ENCODE results near the gene LRRC4B.

LRRC4B gene

GRCh38 chr19:50552540-50552939 is 15.7 kb downstream of the LRRC4B start:
- no peak overlapping the region for H3K27ac Mint-ChIP-seq
- DNase-seq (no peak), ATAC-seq (replicated peaks) (no peak)
- H3K27me3 Mint-ChIP-seq, result peaks cover 77 to 80% of the 10 kb centered on the region in 2 donors
- H3K9me3 Mint-ChIP-seq, result no peaks in the 10 kb centered on the region
- H3K4me1 Mint-ChIP-seq, result peaks cover 15 to 17% of the 10 kb centered on the region in 2 donors
- no peaks in the 10 kb centered on the region for H3K36me3 Mint-ChIP-seq
- H3K4me3 Mint-ChIP-seq, result no peak overlapping the region

GRCh38 chr19:50551715-50552187 is 16.5 kb downstream of the LRRC4B start:
- peaks cover 71 to 77% of the 10 kb centered on the region in 2 donors for H3K27me3 Mint-ChIP-seq

GRCh38 chr19:50551034-50551714 is 17.1 kb downstream of the LRRC4B start:
- H3K9me3 Mint-ChIP-seq, result no peaks in the 10 kb centered on the region
- peaks cover 10% of the 10 kb centered on the region in 2 donors for H3K4me1 Mint-ChIP-seq
- no peaks in the 10 kb centered on the region for H3K36me3 Mint-ChIP-seq
- ATAC-seq (replicated peaks) (no peak), DNase-seq (no peak)
- no peak overlapping the region for H3K27ac Mint-ChIP-seq
- no peak overlapping the region for H3K4me3 Mint-ChIP-seq
- peaks cover 65 to 73% of the 10 kb centered on the region in 2 donors for H3K27me3 Mint-ChIP-seq

More at GRCh38 chr19:50551715-50552187, 16.5 kb downstream of the LRRC4B start:
- Mint-ChIP-seq H3K36me3 (no peaks in the 10 kb centered on the region), H3K27ac (no peak overlapping the region), H3K4me3 (no peak overlapping the region), H3K9me3 (no peaks in the 10 kb centered on the region), H3K4me1 (peaks cover 15% of the 10 kb centered on the region in 2 donors)
- ATAC-seq (replicated peaks), result no peak
- no peak for DNase-seq

GRCh38 chr19:50550594-50550966 is 17.7 kb downstream of the LRRC4B start:
- peaks cover 62 to 70% of the 10 kb centered on the region in 2 donors for H3K27me3 Mint-ChIP-seq
- no peak overlapping the region for H3K4me3 Mint-ChIP-seq
- DNase-seq (no peak), ATAC-seq (replicated peaks) (no peak)
- no peaks in the 10 kb centered on the region for H3K36me3 Mint-ChIP-seq
- peaks cover 9% of the 10 kb centered on the region in 2 donors for H3K4me1 Mint-ChIP-seq
- no peaks in the 10 kb centered on the region for H3K9me3 Mint-ChIP-seq
- H3K27ac Mint-ChIP-seq, result no peak overlapping the region

- Mint-ChIP-seq H3K4me1 (peaks cover 6 to 9% of the 10 kb centered on the region in 2 donors), H3K27me3 (peaks cover 56 to 65% of the 10 kb centered on the region in 2 donors), H3K27ac (no peak overlapping the region), H3K36me3 (no peaks in the 10 kb centered on the region), H3K4me3 (no peak overlapping the region), H3K9me3 (no peaks in the 10 kb centered on the region)
- ATAC-seq (replicated peaks) (no peak), DNase-seq (no peak)
These were observed 18.2 kb downstream of the LRRC4B start for GRCh38 chr19:50549927-50550593.

GRCh38 chr19:50549059-50549926 is 18.9 kb downstream of the LRRC4B start:
- Mint-ChIP-seq H3K27ac (no peak overlapping the region), H3K4me3 (no peak overlapping the region), H3K4me1 (peaks cover 6 to 9% of the 10 kb centered on the region in 2 donors), H3K9me3 (no peaks in the 10 kb centered on the region), H3K27me3 (peaks cover 49 to 58% of the 10 kb centered on the region in 2 donors), H3K36me3 (no peaks in the 10 kb centered on the region)
- ATAC-seq (replicated peaks) (no peak), DNase-seq (no peak)

- DNase-seq (no peak), ATAC-seq (replicated peaks) (no peak)
- no peaks in the 10 kb centered on the region for H3K9me3 Mint-ChIP-seq
- H3K4me3 Mint-ChIP-seq, result no peak overlapping the region
- no peaks in the 10 kb centered on the region for H3K36me3 Mint-ChIP-seq
- H3K27me3 Mint-ChIP-seq, result peaks cover 42 to 49% of the 10 kb centered on the region in 2 donors
- H3K4me1 Mint-ChIP-seq, result peaks cover 6 to 9% of the 10 kb centered on the region in 2 donors
- no peak overlapping the region for H3K27ac Mint-ChIP-seq
These were observed 19.8 kb downstream of the LRRC4B start for GRCh38 chr19:50548191-50549058.

- H3K27me3 Mint-ChIP-seq, result peaks cover 34 to 41% of the 10 kb centered on the region in 2 donors
- H3K36me3 Mint-ChIP-seq, result no peaks in the 10 kb centered on the region
These were observed 20.6 kb downstream of the LRRC4B start for GRCh38 chr19:50547385-50548190.

GRCh38 chr19:50546527-50547221 is 21.6 kb downstream of the LRRC4B start:
- peaks cover 29 to 37% of the 10 kb centered on the region in 2 donors for H3K27me3 Mint-ChIP-seq
- H3K4me1 Mint-ChIP-seq, result peaks cover 4% of the 10 kb centered on the region in 2 donors

More at GRCh38 chr19:50547385-50548190, 20.6 kb downstream of the LRRC4B start:
- H3K27ac Mint-ChIP-seq, result no peak overlapping the region
- peaks cover 6 to 9% of the 10 kb centered on the region in 2 donors for H3K4me1 Mint-ChIP-seq
- no peak for DNase-seq
- no peak for ATAC-seq (replicated peaks)
- no peaks in the 10 kb centered on the region for H3K9me3 Mint-ChIP-seq
- H3K4me3 Mint-ChIP-seq, result no peak overlapping the region

GRCh38 chr19:50542943-50543342 is 25.3 kb downstream of the LRRC4B start:
- no peak for DNase-seq
- peaks cover 0 to 3% of the 10 kb centered on the region in 2 donors for H3K4me1 Mint-ChIP-seq
- no peak overlapping the region for H3K27ac Mint-ChIP-seq
- no peak for ATAC-seq (replicated peaks)
- H3K4me3 Mint-ChIP-seq, result no peak overlapping the region
- peaks cover 8 to 14% of the 10 kb centered on the region in 2 donors for H3K27me3 Mint-ChIP-seq
- no peaks in the 10 kb centered on the region for H3K9me3 Mint-ChIP-seq
- H3K36me3 Mint-ChIP-seq, result no peaks in the 10 kb centered on the region

More at GRCh38 chr19:50546527-50547221, 21.6 kb downstream of the LRRC4B start:
- no peaks in the 10 kb centered on the region for H3K36me3 Mint-ChIP-seq
- no peaks in the 10 kb centered on the region for H3K9me3 Mint-ChIP-seq
- DNase-seq (no peak), ATAC-seq (replicated peaks) (no peak)
- no peak overlapping the region for H3K27ac Mint-ChIP-seq
- no peak overlapping the region for H3K4me3 Mint-ChIP-seq

- peak; percentile 50 for DNase-seq
These were observed 30.4 kb downstream of the LRRC4B start for GRCh38 chr19:50537769-50538230.

GRCh38 chr19:50537306-50537685 is 30.9 kb downstream of the LRRC4B start:
- Mint-ChIP-seq H3K4me1 (peaks cover 2 to 7% of the 10 kb centered on the region in 2 donors), H3K27ac (no peak overlapping the region), H3K9me3 (peaks cover 8 to 13% of the 10 kb centered on the region in 2 donors), H3K36me3 (peaks cover 3 to 9% of the 10 kb centered on the region in 2 donors), H3K27me3 (peaks cover 25 to 28% of the 10 kb centered on the region in 2 donors), H3K4me3 (no peak overlapping the region)
- ATAC-seq (replicated peaks) (peak in 1 of 2 donors; percentile 10), DNase-seq (no peak)

More at GRCh38 chr19:50537769-50538230, 30.4 kb downstream of the LRRC4B start:
- H3K9me3 Mint-ChIP-seq, result peaks cover 5 to 8% of the 10 kb centered on the region in 2 donors
- H3K27ac Mint-ChIP-seq, result no peak overlapping the region
- H3K4me1 Mint-ChIP-seq, result peaks cover 2 to 7% of the 10 kb centered on the region in 2 donors
- peak; percentile 78 to 79 for ATAC-seq (replicated peaks)
- peaks cover 0 to 5% of the 10 kb centered on the region in 2 donors for H3K36me3 Mint-ChIP-seq
- H3K27me3 Mint-ChIP-seq, result peaks cover 20 to 23% of the 10 kb centered on the region in 2 donors
- H3K4me3 Mint-ChIP-seq, result no peak overlapping the region

Data from stimulated activated naive B cell treated with anti-CD40 and anti-IgM and Interleukin-4, amounts not matched to agents 10 μg/mL and 1 μg/mL and 100 μg/mL, for 72 hours (primary cell).